Esophagus muscularis mucosa (tissue), 4 donors: Measurements from ENCODE around the gene POLR2H. TPM values are rescaled to one million over a fixed set of nuclear protein-coding genes. Genes with fewer than 3 reads are reported as not detected.
A peak's percentile ranks its signal among the peaks of the same experiment; 100 is the strongest.

Experiments
- DNase-seq: peaks from one replicate; pipeline ENCODE4 v3.0.0-alpha.2; 2017; ENCODE audit errors: extremely low spot score
- H3K27ac ChIP-seq, 4 donors: fragments of 200-600 bp; sonication (generic); replicated peaks in 1 of 4; 1 replicate in 3 of 4; 2 replicates in 1 of 4; pipeline ENCODE4 v1.5.1; 2016 to 2019; ENCODE audit warnings: mild to moderate bottlenecking in 1 of 4
- H3K27me3 ChIP-seq, 4 donors: fragments of 200-600 bp; sonication (generic); one replicate each; pipeline versions ENCODE4 v1.5.1 to v1.6.0; 2016 to 2019
- H3K36me3 ChIP-seq, 4 donors: fragments of 200-600 bp; sonication (generic); one replicate each; pipeline ENCODE4 v1.5.1; 2016 to 2019
- H3K4me1 ChIP-seq, 4 donors: fragments of 200-600 bp; sonication (generic); one replicate each; pipeline ENCODE4 v1.5.1; 2016 to 2019
- H3K4me3 ChIP-seq, 4 donors: fragments of 200-600 bp; sonication (generic); 1 replicate in 2 of 4; 2 replicates in 2 of 4; pipeline ENCODE4 v1.5.1; 2016 to 2019; ENCODE audit warnings: mild to moderate bottlenecking in 4 of 4, moderate library complexity in 1 of 4
- H3K9me3 ChIP-seq, 4 donors: fragments of 200-600 bp; sonication (generic); 1 replicate in 3 of 4; 2 replicates in 1 of 4; pipeline ENCODE4 v1.5.1; 2016 to 2019
- CTCF ChIP-seq, 3 experiments: fragments of 200-600 bp in 2 of 3; fragments of 450-650 bp in 1 of 3; sonication (generic) in 2 of 3; IDR thresholded peaks; one replicate each; pipeline ENCODE4 v1.5.1; 2017 to 2019; ENCODE audit warnings: antibody characterized with exemption in 3 of 3, mild to moderate bottlenecking in 2 of 3, moderate library complexity in 1 of 3
- EP300 ChIP-seq: sonication (generic); formaldehyde crosslinking; IDR thresholded peaks from one replicate; pipeline ENCODE4 v1.6.1; 2017; ENCODE audit warnings: antibody characterized with exemption
- POLR2A ChIP-seq: fragments of 450-650 bp; IDR thresholded peaks from one replicate; pipeline ENCODE4 v1.6.1; 2017; ENCODE audit warnings: antibody characterized with exemption, moderate library complexity, mild to moderate bottlenecking, low read depth
- POLR2AphosphoS5 ChIP-seq, 2 donors: sonication (generic); formaldehyde crosslinking; IDR thresholded peaks; one replicate each; pipeline ENCODE4 v1.6.1; 2017; ENCODE audit warnings: antibody characterized with exemption in 2 of 2
- WGBS: methylation state at CpG from one replicate; pipeline ENCODE4 v1.1.5; 2018; 5-methylcytosine and 5-hydroxymethylcytosine counted together
- intact Hi-C: fragments of 100-400 bp; cut with DNase I; formaldehyde crosslinking; loops from one replicate; pipeline ENCODE4 v1.15.1; 2023
- small RNA-seq, 3 donors: library from RNA; depleted of rRNA; stranded (forward); fragments of <200 nt; gene quantifications; one replicate each; pipeline ENCODE3, GENCODE V24; 2016
- total RNA-seq, 4 donors: library from RNA; depleted of rRNA; stranded (reverse); fragments of >200 nt; gene quantifications; one replicate each; pipeline versions ENCODE4 v1.1.0 to v1.2.1, GENCODE V29; 2016

Gene POLR2H
- total RNA-seq, 4 donors from 2014 or later, result 36.0 to 52.1 (median 40.4) TPM

GRCh38 chr3:184414418-184415202 is 53.1 kb downstream of the POLR2H start:
- TF ChIP-seq CTCF (IDR thresholded peaks at IDR 0.05) (no peak), POLR2AphosphoS5 (IDR thresholded peaks at IDR 0.05) (no peak), EP300 (no peak), POLR2A (no peak)
- Histone ChIP-seq H3K27ac (no peak overlapping the region), H3K27me3 (no peaks in the 10 kb centered on the region), H3K4me3 (no peak overlapping the region), H3K36me3 (no peaks in the 10 kb centered on the region), H3K4me1 (peaks cover 0 to 4% (median 2%) of the 10 kb centered on the region in 4 donors), H3K9me3 (no peaks in the 10 kb centered on the region)
- 81% methylated on average over 16 of the region's 16 CpGs for WGBS
- intact Hi-C loops, result loop anchor here (10.0 kb wide), 2 partner anchors 60 to 100 kb away; no protein-coding TSS in a partner anchor
- DNase-seq, result no peak

GRCh38 chr3:184415203-184415490 is 53.6 kb downstream of the POLR2H start:
- no peak for DNase-seq
- intact Hi-C loops, result loop anchor here (10.0 kb wide), 2 partner anchors 60 to 100 kb away; no protein-coding TSS in a partner anchor
- 79% methylated on average over 4 of the region's 4 CpGs for WGBS
- Histone ChIP-seq H3K9me3 (no peaks in the 10 kb centered on the region), H3K4me1 (peaks cover 0 to 4% (median 2%) of the 10 kb centered on the region in 4 donors), H3K27me3 (no peaks in the 10 kb centered on the region), H3K36me3 (no peaks in the 10 kb centered on the region), H3K27ac (no peak overlapping the region), H3K4me3 (no peak overlapping the region)
- TF ChIP-seq POLR2A, result no peak
- TF ChIP-seq POLR2AphosphoS5 (IDR thresholded peaks at IDR 0.05), result no peak
- TF ChIP-seq EP300, result no peak
- TF ChIP-seq CTCF (IDR thresholded peaks at IDR 0.05), result no peak

GRCh38 chr3:184417619-184418327 is 56.3 kb downstream of the POLR2H start:
- 35% methylated on average over 11 of the region's 14 CpGs for WGBS
- TF ChIP-seq CTCF (IDR thresholded peaks at IDR 0.05) (peak; percentile 66 to 82 (median 76)), POLR2AphosphoS5 (IDR thresholded peaks at IDR 0.05) (no peak), POLR2A (no peak), EP300 (no peak)

More at GRCh38 chr3:184417619-184418327, 56.3 kb downstream of the POLR2H start:
- Histone ChIP-seq H3K27ac (no peak overlapping the region), H3K27me3 (no peaks in the 10 kb centered on the region), H3K9me3 (no peaks in the 10 kb centered on the region), H3K36me3 (no peaks in the 10 kb centered on the region), H3K4me1 (peaks cover 0 to 4% (median 2%) of the 10 kb centered on the region in 4 donors), H3K4me3 (no peak overlapping the region)
- DNase-seq, result no peak
- intact Hi-C loops, result loop anchor here (10.0 kb wide), 2 partner anchors 57 to 97 kb away; no protein-coding TSS in a partner anchor

Small RNA genes within 50 kb of the gene (small RNA-seq; reads per million reads assigned to genes)
- gene SNORD66, result 1,713 to 2,835 (median 2,273) reads per million in 3 donors

Other genes with a start within 250 kb of the POLR2H start
- 10 to 100 TPM; 29.3 to 39.5 (median 33.8) TPM for gene EIF2B5, start 226.4 kb upstream of the POLR2H start, total RNA-seq
- gene DVL3, start 206.3 kb upstream of the POLR2H start, total RNA-seq, result 100 to 1,000 TPM in 2 of 4 donors, 10 to 100 TPM in 2; 64.0 to 119 (median 86.3) TPM
- gene AP2M1, start 186.9 kb upstream of the POLR2H start, total RNA-seq, result 100 to 1,000 TPM; 258 to 397 (median 298) TPM
- 10 to 100 TPM; 34.8 to 43.2 (median 36.9) TPM for gene ABCF3, start 175.5 kb upstream of the POLR2H start, total RNA-seq
- under 1 TPM in 3 of 4 donors, not detected in 1; 0.17 to 0.33 (median 0.32) TPM for gene VWA5B2, start 132.1 kb upstream of the POLR2H start, total RNA-seq
- gene ALG3, start 112.7 kb upstream of the POLR2H start, total RNA-seq, result 10 to 100 TPM; 35.6 to 48.5 (median 39.8) TPM
- 1 to 10 TPM; 3.3 to 4.9 (median 3.7) TPM for gene EEF1AKMT4, start 112.0 kb upstream of the POLR2H start, total RNA-seq
- gene CAMK2N2, start 100.2 kb upstream of the POLR2H start, total RNA-seq, result not detected
- under 1 TPM; 0.42 to 0.69 (median 0.56) TPM for gene ECE2, start 85.7 kb upstream of the POLR2H start, total RNA-seq
- gene PSMD2, start 62.5 kb upstream of the POLR2H start, total RNA-seq, result 100 to 1,000 TPM; 252 to 356 (median 274) TPM
- gene EIF4G1, start 47.1 kb upstream of the POLR2H start, total RNA-seq, result 100 to 1,000 TPM; 291 to 418 (median 360) TPM
- gene FAM131A, start 24.1 kb upstream of the POLR2H start, total RNA-seq, result 10 to 100 TPM; 40.3 to 71.0 (median 59.9) TPM
- gene CLCN2, start 105 bp upstream of the POLR2H start, total RNA-seq, result 1 to 10 TPM; 1.8 to 3.4 (median 2.7) TPM
- 1 to 10 TPM in 1 of 4 donors, under 1 TPM in 3; 0.40 to 1.3 (median 0.64) TPM for gene THPO, start 16.5 kb downstream of the POLR2H start, total RNA-seq
- gene CHRD, start 18.3 kb downstream of the POLR2H start, total RNA-seq, result 10 to 100 TPM; 12.3 to 17.6 (median 16.8) TPM
- 1 to 10 TPM; 1.5 to 6.1 (median 3.5) TPM for gene EPHB3, start 200.1 kb downstream of the POLR2H start, total RNA-seq